Activated T-helper 9 cell treated with anti-CD3 and anti-CD28 coated beads, Interleukin-2, amount 50 U/mL, for 16 hours (primary cell): ENCODE measurements around the gene VSTM4.

Experiments
- DNase-seq: peaks from one replicate; pipeline ENCODE4 v3.0.0-alpha.2; 2020; ENCODE audit warnings: low read depth

Gene VSTM4

DNA sequence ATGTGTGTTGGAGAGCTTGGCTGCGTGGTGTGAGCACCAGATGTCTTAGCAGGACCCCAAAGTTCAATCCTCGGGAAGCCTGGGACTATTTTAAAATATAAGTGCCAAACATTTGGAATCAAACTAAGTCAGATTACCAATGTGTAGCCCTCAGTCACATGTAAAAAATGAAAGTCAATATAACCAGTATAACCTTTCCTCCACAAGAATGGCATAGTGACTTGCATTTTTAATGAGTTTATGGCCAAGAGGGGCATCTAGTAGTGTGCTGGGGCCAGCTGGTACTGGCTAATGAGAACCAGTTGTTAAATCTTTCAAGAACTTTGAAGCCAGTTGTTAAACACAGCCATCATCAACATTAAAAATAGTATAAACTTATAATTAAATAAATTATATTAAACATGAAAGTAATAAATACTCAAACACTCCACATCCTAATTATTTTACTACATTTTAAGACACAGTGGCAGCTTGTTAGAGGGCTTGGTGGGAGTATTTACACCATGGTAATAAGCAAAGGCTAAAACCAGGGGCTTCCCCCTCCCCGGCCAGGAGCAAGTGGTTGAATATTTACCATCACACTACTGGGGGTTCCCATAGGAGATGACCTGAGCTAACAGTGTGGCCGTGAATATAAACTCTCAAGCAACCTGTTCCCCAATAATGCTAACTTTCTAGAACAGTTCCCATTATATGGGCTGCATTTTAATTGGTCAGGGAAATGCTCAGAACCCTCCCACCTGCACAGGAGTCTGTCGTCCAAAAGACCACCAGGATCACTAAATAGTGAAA, 26.4 kb upstream of the VSTM4 start:
- no peak for DNase-seq

GRCh38 chr10:49140304-49141177, 25.2 kb upstream of the VSTM4 start:
- no peak for DNase-seq

DNA sequence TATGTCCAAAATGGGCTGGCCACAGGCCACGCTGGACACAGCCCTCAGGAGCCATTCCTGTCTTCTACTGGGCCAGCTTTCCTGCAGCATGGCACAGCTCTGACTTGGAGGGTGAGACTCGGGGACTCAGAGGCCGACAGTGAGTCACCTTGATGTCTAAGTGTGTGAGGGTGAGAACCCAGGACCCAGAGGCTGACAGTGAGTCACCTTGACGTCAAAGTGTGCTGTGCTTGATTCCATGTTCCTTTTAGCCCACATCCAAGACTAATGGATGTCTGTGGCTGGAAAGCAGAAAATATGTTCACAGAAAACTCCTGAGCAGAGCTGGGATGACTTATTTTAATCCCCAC, 24.5 kb upstream of the VSTM4 start:
- no peak for DNase-seq

DNA sequence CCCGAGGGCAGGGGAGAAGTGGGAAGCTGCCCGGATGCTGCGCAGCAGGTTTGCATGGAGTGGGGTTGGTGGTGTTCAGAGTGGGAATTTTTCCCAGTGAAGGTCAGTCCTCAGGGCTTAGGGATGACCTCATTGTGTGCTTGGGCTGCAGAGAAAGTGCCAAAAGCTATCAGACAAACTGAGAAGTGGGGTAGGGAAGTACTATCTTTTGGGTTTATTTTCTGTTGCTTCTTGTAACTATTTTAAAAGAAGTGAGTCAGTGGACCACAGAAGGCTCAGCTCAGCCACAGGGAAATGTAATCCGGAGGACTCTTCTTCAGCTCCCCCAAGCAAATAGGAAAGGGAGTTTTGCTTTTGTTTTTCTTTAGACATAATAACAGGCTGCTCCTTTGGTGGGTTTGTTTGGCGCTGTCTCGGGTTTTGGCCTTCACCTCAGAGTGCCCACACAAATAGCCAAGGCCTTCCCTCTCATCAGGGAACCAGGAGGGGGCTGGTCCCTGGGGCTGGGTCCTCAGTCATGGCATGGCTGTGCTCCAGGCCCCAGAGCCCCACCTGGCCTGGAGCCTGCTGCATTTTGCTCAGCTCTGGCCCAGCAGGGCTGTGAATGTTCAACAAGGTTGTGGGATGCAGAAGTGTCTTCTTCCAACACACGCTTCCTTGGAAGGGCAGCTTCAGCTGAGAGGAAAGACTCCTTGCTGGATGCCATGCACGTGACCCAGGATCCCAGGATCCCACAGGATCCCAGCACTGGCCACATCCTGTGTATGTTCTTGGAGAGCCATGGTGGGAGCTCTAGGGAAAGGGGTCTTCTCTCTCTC, 23.9 kb upstream of the VSTM4 start:
- DNase-seq = no peak

DNA sequence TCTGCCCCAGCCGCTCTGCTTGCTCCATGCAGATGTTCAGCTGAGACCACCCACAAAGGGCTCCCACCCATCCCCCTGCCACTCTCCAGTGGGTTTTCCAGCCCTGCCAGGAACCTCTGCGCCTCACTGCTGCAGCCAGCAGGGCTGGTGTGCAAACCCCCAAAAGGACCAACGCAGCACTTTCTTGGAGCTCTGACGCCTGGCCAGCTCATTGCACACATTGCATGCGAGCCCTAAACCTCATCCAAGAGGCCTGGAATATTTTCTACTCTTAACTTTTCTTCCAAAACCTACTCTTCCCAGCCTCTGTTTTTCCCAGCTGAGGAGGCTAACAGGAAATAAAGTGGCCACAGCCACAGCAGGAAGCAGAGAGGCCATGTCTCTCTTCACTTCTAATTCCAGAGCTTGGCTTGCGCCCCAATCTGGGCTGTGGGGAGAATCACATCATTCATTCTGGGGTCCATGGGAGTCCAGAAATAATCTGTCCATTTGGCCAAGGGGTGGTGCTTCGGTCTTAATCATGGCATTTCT, 23.1 kb upstream of the VSTM4 start:
- DNase-seq = no peak

DNA sequence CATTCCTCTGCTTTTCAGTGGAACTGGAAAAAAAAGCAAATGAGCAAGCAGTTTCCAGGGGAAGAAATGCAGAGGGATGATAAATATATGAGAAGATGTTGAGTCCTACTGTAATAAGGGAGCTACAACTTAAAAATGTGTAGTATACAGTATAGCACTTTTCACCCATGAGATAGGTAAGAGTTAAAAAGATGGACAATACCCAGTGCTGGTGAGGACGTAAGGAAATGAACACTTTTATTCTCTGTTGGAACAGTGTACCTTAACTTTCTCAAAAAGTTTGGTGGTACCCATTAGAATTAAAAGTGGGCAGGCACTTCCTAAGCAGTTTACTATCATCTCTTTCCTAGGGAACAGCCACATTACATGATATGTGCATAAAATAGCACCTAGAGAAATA, 21.2 kb upstream of the VSTM4 start:
- DNase-seq = no peak

GRCh38 chr10:49135575-49136313, 20.4 kb upstream of the VSTM4 start:
- no peak for DNase-seq

DNA sequence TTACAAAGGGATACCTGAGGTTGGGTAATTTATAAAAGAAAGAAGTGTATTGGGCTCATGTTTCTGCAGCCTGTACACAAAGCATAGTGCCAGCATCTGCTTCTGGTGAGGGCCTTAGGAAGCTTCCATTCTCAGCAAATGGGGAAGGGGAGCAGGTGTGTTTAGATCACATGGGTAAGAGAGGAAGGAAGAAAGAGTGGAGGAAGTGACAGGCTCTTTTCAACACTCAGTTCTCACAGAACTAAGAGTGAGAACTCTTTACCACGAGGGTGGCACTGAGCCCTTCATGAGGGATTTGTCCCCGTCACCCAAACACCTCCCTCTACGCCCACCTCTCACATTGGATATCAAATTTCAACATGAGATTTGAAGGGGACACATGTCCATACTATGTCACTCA, 19.0 kb upstream of the VSTM4 start:
- DNase-seq = no peak

GRCh38 chr10:49133706-49134248, 18.5 kb upstream of the VSTM4 start, which contains the start of gene FAM170B:
Gene FAM170B, minus strand, starts transcription at chr10:49134021. Its CDS starts 103 bp downstream, at chr10:49133918.
- no peak for DNase-seq

DNA sequence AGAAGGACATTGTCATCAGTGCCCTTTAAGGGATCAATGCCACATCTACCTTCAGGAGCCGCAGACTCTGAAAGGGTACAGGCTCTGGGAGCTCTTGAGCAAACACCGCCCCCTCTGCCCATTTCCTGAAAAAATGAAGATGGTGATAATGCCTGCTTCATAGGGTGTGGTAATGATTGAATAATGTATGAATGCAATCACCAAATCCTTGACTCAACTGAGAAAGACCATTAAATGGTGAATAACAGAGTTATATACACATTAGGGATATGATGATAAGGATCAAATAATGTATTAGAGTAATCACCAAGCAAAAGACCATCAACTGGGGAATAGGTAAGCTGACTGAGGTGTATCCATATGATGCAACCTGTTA, 17.0 kb upstream of the VSTM4 start:
- DNase-seq = no peak

DNA sequence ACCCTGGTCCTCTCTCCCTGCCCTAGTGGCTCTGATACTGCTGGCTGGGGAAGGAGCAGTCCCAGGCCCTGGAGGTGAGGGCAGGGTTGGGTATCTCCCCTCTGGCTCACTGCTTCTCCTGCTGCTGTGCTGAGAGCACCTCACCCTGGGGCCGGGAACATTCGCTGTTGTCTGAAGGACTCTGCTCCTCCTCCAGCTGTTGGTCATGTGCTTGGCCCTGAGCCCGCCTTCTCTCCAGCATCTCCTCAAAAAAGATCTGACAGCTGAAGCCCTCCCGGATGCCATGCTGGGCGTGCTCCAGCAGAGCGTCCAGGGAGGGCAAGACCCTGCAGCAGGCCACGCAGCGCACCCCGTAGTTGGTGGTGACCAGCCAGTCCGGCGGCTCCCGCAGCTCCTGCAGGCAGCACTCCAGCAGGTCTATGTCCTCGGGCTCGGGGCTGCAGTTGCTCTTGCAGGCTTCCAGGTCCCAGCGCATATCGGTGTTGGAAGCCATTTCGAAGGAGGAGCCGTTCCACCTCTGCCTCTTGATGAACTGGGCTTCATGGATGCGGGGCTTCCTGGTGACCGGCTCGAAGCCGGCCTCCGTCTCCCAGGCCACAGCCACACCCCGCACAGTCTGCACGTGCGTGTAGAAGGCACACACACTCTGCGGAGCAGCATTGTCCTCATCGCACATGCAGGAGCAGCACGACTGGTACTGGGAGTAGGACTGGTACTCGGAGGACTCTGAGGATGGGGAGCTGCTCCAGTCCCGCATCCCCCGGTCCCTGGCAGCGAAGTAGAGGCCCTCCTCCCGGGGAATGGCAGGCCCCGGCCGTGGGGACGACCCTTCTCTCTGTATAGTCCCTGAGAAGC, 16.4 kb upstream of the VSTM4 start:
- DNase-seq = no peak

- no peak for DNase-seq
Observed at GRCh38 chr10:49129376-49129775, 14.1 kb upstream of the VSTM4 start.

GRCh38 chr10:49128854-49129253, 13.5 kb upstream of the VSTM4 start:
- no peak for DNase-seq

DNA sequence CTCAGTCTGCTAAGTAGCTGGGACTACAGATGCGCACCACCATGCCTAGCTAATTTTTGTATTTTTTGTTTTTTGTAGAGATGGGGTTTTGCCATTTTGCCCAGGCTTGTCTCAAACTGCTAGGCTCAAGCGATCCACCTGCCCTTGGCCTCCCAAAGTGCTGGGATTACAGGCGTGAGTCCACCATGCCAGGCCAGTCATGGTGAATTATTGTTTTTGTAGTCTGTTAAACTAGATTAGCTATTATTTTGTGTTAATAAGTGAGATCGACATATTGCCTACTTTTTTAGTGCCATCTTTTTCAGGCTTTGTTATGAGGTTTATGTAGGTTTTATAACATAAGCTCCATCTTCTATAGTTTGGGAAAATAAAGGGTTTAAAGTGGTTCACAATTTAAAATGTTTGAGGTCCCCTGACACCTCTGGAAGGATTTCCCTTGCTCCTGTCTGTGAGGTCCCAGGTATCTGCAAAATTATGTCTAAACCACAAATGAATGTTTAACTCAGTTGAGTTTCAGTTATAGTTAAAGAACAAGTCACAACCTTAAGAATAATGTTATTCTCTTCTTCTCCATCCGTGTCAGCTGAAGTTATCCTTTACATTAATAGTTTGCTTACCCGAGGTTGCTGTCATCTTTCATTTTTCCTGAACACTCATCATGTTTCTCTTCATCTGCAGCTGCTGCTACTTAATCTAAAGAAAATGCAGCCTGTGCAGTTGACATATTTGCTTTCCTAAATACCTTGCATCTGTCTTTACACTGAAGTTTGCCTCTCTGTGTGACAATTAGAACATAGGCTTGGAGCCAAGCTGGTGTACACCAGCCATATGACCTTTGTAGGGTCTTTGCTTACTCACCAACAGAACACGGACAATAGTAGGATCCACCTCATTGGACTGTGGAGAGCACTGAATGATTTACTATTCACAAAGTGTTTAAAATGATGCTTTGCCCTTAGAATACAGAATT, 8.9 kb upstream of the VSTM4 start:
- DNase-seq = no peak

- no peak for DNase-seq
Observed at GRCh38 chr10:49120911-49121310, 5.6 kb upstream of the VSTM4 start.

- no peak for DNase-seq
Observed at GRCh38 chr10:49119746-49120145, 4.4 kb upstream of the VSTM4 start.

DNA sequence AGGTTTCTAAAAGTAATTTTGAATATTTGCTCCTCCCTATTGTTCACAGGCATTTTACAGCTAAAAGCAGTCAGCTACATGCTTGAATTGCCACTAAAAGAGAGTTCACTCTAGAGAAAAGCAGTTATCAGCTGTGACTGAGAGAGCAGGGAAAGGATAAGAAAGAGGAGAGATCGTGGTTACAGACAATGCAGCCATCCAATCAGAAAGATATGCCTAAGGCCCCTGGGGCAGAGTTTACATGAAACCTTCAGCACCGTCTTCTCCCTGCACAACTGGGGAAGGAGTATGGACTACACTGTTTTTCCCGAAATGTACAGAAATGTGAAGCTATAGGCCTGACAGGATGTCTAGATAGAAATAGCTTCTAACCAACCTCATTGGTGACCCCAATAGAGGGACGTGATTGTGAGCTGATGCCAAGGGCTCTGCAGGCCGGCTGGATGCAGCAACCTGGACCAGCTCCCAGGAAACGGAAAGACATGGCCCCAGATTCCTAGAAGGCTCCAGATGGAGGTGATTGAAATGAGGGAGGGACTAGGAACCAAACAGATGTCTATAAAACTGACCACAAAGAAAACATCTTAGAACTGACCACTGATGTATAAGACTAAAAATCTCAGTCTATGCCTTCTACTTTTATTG, 3.2 kb upstream of the VSTM4 start:
- no peak for DNase-seq

- DNase-seq = no peak
Observed at GRCh38 chr10:49117376-49118070, 2.2 kb upstream of the VSTM4 start.
